Measurements from ENCODE around the gene OPA1.

- no peak for TF ChIP-seq CTCF (IDR thresholded peaks at IDR 0.05 in 8 of 11, conservative IDR thresholded peaks at IDR 0.05 in 3 of 11)
- TF ChIP-seq POLR2AphosphoS5 (IDR thresholded peaks at IDR 0.05): no peak
These were observed 150.7 kb downstream of the OPA1 start for GRCh38 chr3:193743702-193744047.

Measured in spleen (tissue), 7 donors.